ENCODE measurements around the gene EBF4.

The EBF4 gene

GRCh38 chr20:2799271-2799670 lies 106.7 kb downstream of the EBF4 start:
- TF ChIP-seq CTCF (IDR thresholded peaks at IDR 0.05; ENCODE audit: low read depth, low read length) = no peak
- no peak for DNase-seq (ENCODE audit: extremely low read depth, low read depth)

DNA sequence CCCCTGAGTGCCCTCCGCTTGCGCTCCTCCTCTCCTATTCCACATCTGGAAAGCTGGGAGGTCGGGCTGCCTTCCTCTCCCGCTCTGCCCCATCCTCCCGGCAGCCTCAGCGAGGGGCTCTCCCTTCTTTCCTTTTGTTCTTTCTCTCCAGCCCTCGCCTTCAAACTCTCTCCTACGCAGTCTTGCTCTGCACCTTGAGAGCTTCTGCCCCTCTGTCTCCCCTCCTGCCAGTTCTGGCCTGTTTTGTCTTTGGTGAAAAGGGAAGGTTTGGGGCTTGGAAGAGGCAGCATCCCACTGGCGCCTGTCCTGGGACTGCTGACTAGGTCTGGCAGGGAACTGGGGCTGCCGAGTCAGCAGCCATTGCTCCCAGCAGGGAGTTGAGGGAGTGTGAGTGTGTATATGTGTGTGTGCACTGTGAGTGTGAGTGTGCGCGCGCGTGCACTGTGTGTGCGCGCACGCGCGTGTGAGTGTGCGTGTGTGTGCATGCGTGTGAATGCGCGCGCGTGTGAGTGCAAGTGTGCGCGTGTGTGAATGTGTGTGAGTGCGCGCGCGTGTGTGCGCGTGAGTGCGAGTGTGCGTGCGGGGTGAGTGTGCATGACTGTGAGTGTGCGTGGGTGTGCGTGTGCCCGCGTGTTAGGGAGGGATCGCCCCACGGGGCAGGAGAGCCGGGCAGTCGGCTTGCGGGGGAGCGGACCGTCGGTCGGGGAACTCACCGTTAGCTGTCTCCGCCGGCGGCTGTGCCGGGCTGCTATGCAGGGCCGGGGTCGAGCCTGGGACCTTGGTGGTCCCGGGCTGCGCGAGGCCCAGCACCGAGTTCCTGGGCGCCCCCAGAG lies 107.3 kb downstream of the EBF4 start:
- DNase-seq (ENCODE audit: extremely low read depth, low read depth) = no peak
- no peak for TF ChIP-seq CTCF (IDR thresholded peaks at IDR 0.05; ENCODE audit: low read depth, low read length)

DNA sequence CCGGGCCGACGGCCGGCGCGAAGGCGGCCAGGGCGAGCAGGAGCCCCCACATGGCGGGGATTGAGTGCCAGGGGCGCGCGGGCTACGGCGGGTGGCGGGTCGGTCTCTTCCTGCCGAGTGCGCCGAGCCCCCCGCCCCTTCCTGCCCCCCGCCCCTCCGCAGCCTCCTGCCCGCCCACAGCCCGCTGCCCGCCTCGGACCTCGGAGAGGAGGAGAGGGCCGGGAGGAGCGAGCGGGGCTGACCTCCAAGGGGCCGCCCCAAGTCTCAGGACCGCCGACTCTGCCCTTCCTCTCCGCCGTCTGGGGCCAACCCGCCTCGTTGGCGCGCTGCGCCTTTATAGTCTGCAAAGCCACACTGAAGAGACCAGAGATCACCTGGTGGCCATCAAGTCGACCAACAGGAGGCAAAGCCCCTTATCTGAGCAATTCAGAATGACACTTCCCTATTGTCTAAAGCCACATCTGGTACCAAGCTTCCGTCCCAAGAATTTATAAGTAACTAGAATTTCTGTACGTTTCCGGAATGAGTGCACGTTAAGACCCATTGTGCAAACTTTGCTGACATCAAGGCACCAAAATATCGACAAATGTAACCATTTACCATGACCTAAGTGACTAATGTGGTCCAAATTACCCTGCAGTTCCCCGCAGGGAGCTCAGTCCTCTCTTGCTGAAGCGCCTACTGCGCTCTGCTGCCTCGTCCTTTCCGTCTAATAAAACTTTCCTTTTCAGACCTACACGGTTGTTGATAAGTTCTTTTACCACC lies 108.1 kb downstream of the EBF4 start, which contains the start of gene CPXM1:
Gene CPXM1, minus strand, starts transcription at position 107 of the 765 bp plus-strand sequence. Its CDS starts 55 bp downstream, at position 52.
- TF ChIP-seq CTCF (IDR thresholded peaks at IDR 0.05; ENCODE audit: low read depth, low read length) = no peak
- no peak for DNase-seq (ENCODE audit: extremely low read depth, low read depth)

- DNase-seq (ENCODE audit: extremely low read depth, low read depth) = no peak
- TF ChIP-seq CTCF (IDR thresholded peaks at IDR 0.05; ENCODE audit: low read depth, low read length) = no peak
These were observed 108.7 kb downstream of the EBF4 start for GRCh38 chr20:2801286-2801728.

DNA sequence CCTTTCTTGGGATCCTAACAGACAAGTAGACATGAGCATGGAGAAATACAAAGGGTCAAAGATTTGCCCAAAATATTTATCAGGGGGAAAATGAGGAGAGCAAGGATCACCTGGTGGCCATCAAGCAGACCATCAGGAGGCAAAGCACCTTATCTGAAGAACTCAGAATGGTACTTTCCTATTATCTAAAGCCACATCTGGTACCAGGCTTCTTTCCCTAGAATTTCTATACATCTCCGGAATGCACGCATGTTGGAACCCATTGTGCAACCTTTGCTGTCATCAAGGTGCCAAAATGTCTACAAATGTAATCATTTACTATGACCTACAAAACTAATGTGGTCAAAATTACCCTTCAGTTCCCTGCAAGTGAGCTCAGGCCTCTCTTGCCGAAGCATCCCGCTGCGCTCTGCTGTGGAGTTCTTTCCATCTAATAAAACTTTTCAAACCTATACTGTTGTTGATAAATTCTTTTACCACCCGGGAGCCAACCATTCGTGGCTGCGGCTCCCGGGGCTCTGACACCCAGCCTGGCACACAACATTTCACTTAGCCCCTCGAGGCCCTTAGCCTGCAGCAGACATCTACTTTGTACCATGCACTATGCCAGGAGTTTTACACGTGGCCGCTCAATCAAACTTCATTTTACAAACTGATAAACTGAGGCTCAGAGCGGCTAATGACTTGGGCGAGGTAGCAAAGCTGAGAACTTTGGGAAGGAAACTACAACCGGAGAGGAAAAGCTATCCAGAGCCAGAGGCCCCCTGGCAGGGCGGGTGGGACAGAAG lies 111.7 kb downstream of the EBF4 start:
- TF ChIP-seq CTCF (IDR thresholded peaks at IDR 0.05; ENCODE audit: low read depth, low read length) = no peak
- no peak for DNase-seq (ENCODE audit: extremely low read depth, low read depth)

- TF ChIP-seq CTCF (IDR thresholded peaks at IDR 0.05; ENCODE audit: low read depth, low read length) = no peak
- DNase-seq (ENCODE audit: extremely low read depth, low read depth) = no peak
These were observed 112.5 kb downstream of the EBF4 start for GRCh38 chr20:2804852-2805688.
